Measurements from ENCODE around the gene STUB1. TPM values are rescaled to one million over a fixed set of nuclear protein-coding genes. Genes with fewer than 3 reads are reported as not detected.

STUB1 gene
- total RNA-seq, 1 experiment from 2014 or later: 111 TPM

- peaks cover 0 to 4% of the 10 kb centered on the region in 2 experiments; a peak in 1 of 4 replicates for H3K36me3 ChIP-seq (ENCODE audit: control insufficient read depth in 1 of 2, insufficient read depth in 2 of 2, low read length in 2 of 2)
- no peak overlapping the region for H3K4me2 ChIP-seq (ENCODE audit: low read length)
- ChIA-PET CTCF (no interaction called here), RAD21 (ENCODE audit: low non-redundant PET in 1 of 2, low total read pairs in 2 of 2, uncharacterized antibody in 2 of 2, unreplicated experiment in 2 of 2) (no interaction called here), POLR2A (no interaction called here)
- H3K4me3 ChIP-seq (replicated peaks in 1 of 2; ENCODE audit: low read depth in 1 of 2, low read length in 2 of 2): no peak overlapping the region
- no peaks in the 10 kb centered on the region for H3K9me2 ChIP-seq (ENCODE audit: insufficient read depth)
- no peak overlapping the region for H2AFZ ChIP-seq (ENCODE audit: low read depth, low read length, poor library complexity, severe bottlenecking)
- no peak overlapping the region for H3K27ac ChIP-seq (ENCODE audit: low read depth, low read length)
- no peak for DNase-seq (ENCODE audit: low read depth, low spot score)
- no peak overlapping the region for H3K9ac ChIP-seq (ENCODE audit: low read length)
- H4K20me1 ChIP-seq (ENCODE audit: insufficient read depth): no peaks in the 10 kb centered on the region
- TF ChIP-seq RAD21 (IDR thresholded peaks at IDR 0.05; ENCODE audit: low read depth) (no peak), YY1 (IDR thresholded peaks at IDR 0.05; ENCODE audit: extremely low read depth, insufficient replicate concordance, low read depth, low read length) (no peak), EZH2phosphoT487 (IDR thresholded peaks at IDR 0.05; ENCODE audit: borderline replicate concordance) (no peak)
- no peaks in the 10 kb centered on the region for H3K27me3 ChIP-seq (ENCODE audit: insufficient read depth, low read length)
- ATAC-seq: no peak
- H3K9me3 ChIP-seq (ENCODE audit: control insufficient read depth in 1 of 2, insufficient read depth in 1 of 2, low read depth in 1 of 2, low read length in 2 of 2): no peaks in the 10 kb centered on the region
- BruUV-seq (replicated peaks): no TSS peak
- intact Hi-C loops (cut with micrococcal nuclease): no loop called here
- H3K4me1 ChIP-seq (ENCODE audit: control insufficient read depth in 1 of 2, insufficient read depth in 2 of 2, low read length in 2 of 2): peaks cover 0 to 6% of the 10 kb centered on the region in 2 experiments; a peak in 1 of 4 replicates
- H3K79me2 ChIP-seq (ENCODE audit: insufficient read depth, low read length): peaks cover 12% of the 10 kb centered on the region
These were observed 5.9 kb upstream of the STUB1 start for GRCh38 chr16:674214-674881.

- TF ChIP-seq TCF7L2 (IDR thresholded peaks at IDR 0.05; ENCODE audit: borderline replicate concordance, extremely low read depth, insufficient read depth, insufficient read length): no peak
- TF ChIP-seq POLR2AphosphoS5 (IDR thresholded peaks at IDR 0.05; ENCODE audit: low read depth, low read length): no peak
- TF ChIP-seq EZH2 (IDR thresholded peaks at IDR 0.05): no peak
- TF ChIP-seq EZH2phosphoT487 (IDR thresholded peaks at IDR 0.05; ENCODE audit: borderline replicate concordance): no peak
- no peak for TF ChIP-seq ZNF274 (IDR thresholded peaks at IDR 0.05; ENCODE audit: low read depth, low read length)
- TF ChIP-seq ZFX (IDR thresholded peaks at IDR 0.05): no peak
- no peak for TF ChIP-seq SIN3A (IDR thresholded peaks at IDR 0.05; ENCODE audit: low read depth)
- TF ChIP-seq MAX (IDR thresholded peaks at IDR 0.05): no peak
- TF ChIP-seq ELF1 (IDR thresholded peaks at IDR 0.05; ENCODE audit: borderline replicate concordance, low read depth): no peak
- no peak for TF ChIP-seq ATF3 (IDR thresholded peaks at IDR 0.05)
- TF ChIP-seq REST (IDR thresholded peaks at IDR 0.05; ENCODE audit: low read depth): no peak
- no peak for TF ChIP-seq RAD21 (IDR thresholded peaks at IDR 0.05; ENCODE audit: low read depth)
- TF ChIP-seq CEBPB (IDR thresholded peaks at IDR 0.05; ENCODE audit: low read depth): no peak
- no peaks in the 10 kb centered on the region for H4K20me1 ChIP-seq (ENCODE audit: insufficient read depth)
- H3K4me3 ChIP-seq (replicated peaks in 1 of 2; ENCODE audit: low read depth in 1 of 2, low read length in 2 of 2): no peak within 1 kb of the TSS
- ATAC-seq (no peak), DNase-seq (ENCODE audit: low read depth, low spot score) (no peak)
- no peaks in the 10 kb centered on the region for H3K9me2 ChIP-seq (ENCODE audit: insufficient read depth)
- H3K79me2 ChIP-seq (ENCODE audit: insufficient read depth, low read length): peaks cover 3% of the 10 kb centered on the region; the same call in 1 of the 2 replicates
- no peak within 1 kb of the TSS for H3K27ac ChIP-seq (ENCODE audit: low read depth, low read length)
- H3K9ac ChIP-seq (ENCODE audit: low read length): no peak within 1 kb of the TSS
- ChIA-PET RAD21 (ENCODE audit: low non-redundant PET in 1 of 2, low total read pairs in 2 of 2, uncharacterized antibody in 2 of 2, unreplicated experiment in 2 of 2) (interaction anchor here in 1 of 2 experiments (0.6 kb wide), 1 partner anchor 536 kb away, joined by 3 read pairs; no protein-coding TSS in a partner anchor), POLR2A (no interaction called here), CTCF (no interaction called here)
- H3K4me2 ChIP-seq (ENCODE audit: low read length): no peak within 1 kb of the TSS
- H3K9me3 ChIP-seq (ENCODE audit: control insufficient read depth in 1 of 2, insufficient read depth in 1 of 2, low read depth in 1 of 2, low read length in 2 of 2): no peaks in the 10 kb centered on the region
- BruUV-seq (replicated peaks): no TSS peak
- peaks cover 0 to 7% of the 10 kb centered on the region in 2 experiments; a peak in 1 of 4 replicates for H3K4me1 ChIP-seq (ENCODE audit: control insufficient read depth in 1 of 2, insufficient read depth in 2 of 2, low read length in 2 of 2)
- peaks cover 0 to 4% of the 10 kb centered on the region in 2 experiments; a peak in 1 of 4 replicates for H3K36me3 ChIP-seq (ENCODE audit: control insufficient read depth in 1 of 2, insufficient read depth in 2 of 2, low read length in 2 of 2)
- intact Hi-C loops (cut with micrococcal nuclease): no loop called here
- H3K27me3 ChIP-seq (ENCODE audit: insufficient read depth, low read length): no peaks in the 10 kb centered on the region
- H2AFZ ChIP-seq (ENCODE audit: low read depth, low read length, poor library complexity, severe bottlenecking): no peak within 1 kb of the TSS
These were observed 5.0 kb upstream of the STUB1 start, which contains the start of gene RHBDL1 for GRCh38 chr16:674968-675883. Gene RHBDL1 (plus strand): TSS chr16:675671. CDS start chr16:675791, 120 bp downstream.
